Measurements from ENCODE around the gene ARHGEF28.

The ARHGEF28 gene

DNA sequence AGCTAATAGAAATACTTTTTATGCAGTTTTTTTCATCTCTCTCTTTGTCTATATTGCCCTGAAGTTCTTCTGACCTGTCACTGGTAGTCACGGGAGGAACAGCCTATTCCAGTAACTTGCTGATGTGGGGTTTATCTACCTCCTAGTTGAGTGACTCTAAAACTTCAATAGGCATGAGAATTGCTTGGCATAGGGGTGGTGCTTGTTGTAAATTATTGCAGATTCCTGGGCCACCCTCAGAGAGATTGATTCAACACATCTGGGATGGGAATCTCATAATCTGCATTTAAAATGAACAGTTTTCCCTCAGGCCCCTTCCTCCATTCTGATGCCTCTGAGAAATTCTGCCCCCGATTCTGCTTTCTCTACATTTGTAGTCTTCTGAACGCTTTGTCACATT is 184.4 kb downstream of the ARHGEF28 start:
- in situ Hi-C loops (cut with HindIII; ENCODE audit: low sequenced_read_pairs): no loop called here

DNA sequence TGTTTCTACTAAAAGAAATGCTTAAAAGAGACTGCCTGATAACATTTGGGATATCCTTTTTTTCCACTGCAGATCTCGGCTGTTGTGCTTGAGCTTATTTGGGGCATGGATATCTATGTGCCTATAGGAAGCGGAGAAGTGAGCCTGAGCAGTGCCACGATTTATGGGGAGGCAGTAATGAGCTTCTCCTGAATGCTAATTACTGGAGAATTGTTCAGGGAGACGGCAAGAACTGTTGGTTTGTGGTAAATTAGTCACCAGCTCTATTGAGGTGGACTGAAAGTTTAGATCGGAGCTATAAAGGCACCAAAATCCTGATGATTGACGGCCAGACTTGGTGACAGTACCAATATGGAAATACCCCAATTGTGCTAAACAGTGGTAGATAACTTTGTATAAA is 186.5 kb downstream of the ARHGEF28 start:
- in situ Hi-C loops (cut with HindIII; ENCODE audit: low sequenced_read_pairs): no loop called here

DNA sequence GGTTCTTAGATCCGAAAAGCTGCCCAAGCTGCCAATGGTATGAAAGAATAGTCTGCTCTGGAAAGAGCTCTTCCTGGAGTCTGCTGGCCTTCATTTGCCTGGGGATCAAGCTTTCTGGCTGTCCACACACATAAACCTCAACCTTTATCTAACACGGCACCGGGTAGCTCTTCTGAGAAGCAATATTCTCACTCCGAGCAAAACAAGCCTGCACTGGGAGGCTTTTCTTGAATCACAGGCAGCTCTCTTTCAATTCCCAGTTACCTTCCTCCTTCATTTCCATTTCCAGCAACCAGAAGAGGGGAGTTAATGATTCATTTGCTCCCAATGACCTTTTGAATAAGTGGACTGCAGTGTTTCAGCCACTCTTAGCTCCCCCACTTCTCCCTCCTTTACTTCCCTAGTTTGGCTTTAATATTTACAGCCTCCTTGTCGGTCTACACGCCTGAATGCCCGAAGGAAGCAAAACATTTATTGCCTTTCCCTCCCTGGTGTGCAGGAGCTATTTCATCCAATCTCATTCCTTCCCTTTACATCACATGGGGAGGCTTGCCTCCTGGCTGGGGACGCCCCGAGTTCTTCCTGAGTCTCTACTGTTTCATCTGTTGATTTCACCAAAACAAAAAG is 187.1 kb downstream of the ARHGEF28 start:
- in situ Hi-C loops (cut with HindIII; ENCODE audit: low sequenced_read_pairs): no loop called here

DNA sequence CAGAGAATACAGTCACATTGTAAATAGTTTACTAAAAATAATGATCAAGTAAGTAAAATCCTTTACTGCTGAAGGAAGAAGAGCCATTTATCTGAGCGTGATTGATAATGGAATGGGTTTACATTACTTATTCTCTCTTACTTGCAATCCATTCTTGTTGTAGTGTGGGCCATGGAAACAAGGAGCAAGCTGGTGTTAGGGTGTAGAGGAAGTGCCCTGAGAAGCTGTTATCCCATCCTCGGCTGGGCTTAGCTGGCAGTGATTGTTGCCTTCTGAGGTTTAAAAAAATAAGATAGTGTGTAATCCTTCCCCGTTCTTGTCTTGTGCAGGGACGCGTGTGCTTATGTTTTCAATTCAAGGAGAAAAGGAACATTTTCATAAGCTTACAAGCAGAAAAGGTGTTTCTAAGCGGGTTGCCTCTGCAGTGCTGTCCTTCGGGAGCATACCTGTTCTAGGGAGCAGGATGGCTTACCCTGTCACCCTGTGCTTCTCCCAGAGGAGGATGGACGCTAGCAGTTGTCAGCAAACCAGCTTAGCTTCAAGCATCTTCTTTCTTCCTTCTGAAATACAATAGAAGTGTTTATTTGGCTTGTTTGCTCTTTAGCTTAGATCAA is 188.3 kb downstream of the ARHGEF28 start:
- in situ Hi-C loops (cut with HindIII; ENCODE audit: low sequenced_read_pairs): no loop called here

DNA sequence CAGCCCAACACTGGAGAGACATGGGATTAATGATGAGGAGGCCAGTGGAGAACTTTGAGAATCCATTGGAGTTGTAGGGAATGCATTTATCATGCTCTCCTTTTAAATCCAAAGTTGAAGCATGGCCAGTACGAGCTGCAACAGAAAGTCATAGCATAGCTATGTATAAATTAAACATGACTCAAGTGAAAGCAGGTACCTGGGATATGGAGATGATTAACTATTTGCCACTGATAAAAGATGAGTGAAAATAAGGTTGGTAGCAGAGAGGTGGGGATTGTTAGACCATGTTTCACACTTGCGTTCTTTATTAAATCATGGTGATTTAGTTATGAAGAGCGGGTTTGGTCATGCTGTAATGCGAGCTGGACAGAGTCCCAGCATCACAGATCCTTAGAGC is 189.6 kb downstream of the ARHGEF28 start:
- in situ Hi-C loops (cut with HindIII; ENCODE audit: low sequenced_read_pairs): no loop called here

DNA sequence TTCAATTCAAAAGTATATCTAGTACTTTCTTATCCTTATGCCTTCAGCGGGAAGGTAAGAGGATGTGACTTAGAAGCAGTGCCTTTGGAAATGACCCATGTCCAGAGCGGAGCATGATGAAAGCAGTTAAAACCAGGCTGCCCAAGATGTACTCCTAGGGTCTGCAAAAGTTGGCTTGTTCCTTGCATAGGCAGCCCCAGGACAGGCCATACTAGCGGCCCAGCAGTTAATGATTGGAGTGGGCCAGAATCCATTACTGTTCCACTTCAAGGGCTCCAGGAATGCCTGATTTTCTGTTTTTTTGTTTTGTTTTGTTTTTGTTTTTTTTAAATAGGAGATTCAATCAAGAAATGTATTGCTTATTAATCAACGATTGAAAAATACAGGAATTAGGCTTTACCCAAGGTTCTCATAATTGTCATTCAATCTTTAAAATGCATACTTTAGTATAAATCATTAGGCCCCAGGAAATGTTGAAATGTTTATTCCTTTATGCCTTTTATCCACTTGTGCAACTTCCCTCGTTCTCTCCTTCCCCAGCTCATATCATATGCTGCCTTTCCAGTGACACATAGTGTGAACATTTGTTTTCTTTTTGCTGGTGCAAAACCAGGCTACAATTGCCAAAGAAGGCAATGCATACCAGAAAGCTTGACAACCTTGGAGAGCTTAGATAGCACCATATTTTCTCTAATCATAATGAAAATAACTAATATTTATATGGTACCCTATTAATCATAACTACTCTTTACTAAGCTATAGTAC is 190.8 kb downstream of the ARHGEF28 start:
- in situ Hi-C loops (cut with HindIII; ENCODE audit: low sequenced_read_pairs): no loop called here

DNA sequence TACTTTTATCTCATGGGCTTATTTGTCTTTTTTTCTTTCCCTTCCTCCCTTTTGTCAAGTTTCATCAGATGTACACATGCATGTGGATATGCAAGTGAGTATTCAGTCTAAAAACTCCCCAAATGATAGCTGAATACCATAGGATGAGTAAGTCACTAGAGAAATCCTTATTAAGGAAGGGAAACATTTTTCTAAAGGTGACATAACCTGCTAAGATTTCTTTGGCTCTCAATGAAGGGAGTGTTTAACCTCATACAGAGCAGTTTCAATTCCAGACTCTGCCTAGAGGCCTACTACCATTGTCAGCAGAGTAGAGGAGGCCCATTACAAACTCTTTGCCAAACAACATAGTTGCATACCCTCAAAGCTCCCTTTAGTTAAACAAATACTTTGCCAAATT is 192.4 kb downstream of the ARHGEF28 start:
- in situ Hi-C loops (cut with HindIII; ENCODE audit: low sequenced_read_pairs): no loop called here

DNA sequence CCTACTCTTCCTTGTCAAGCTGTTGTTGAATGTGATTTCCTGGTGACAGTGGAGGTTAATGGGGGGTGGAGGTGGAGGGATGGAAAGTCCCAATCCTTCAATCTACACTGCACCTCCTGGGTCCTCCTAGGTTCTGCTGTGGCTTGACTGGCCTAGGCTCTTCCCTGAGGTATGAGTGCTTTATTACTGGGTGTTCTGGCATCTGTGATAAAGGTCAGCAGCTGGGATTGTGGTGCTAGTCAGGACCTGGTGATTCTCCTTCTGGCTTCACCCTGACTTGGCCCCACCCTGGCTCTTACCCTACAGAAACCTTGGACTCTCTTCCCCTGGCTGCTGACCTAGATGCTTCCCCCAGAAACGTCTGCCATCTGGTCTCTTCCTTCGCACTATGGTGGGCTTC is 194.3 kb downstream of the ARHGEF28 start:
- in situ Hi-C loops (cut with HindIII; ENCODE audit: low sequenced_read_pairs): no loop called here

DNA sequence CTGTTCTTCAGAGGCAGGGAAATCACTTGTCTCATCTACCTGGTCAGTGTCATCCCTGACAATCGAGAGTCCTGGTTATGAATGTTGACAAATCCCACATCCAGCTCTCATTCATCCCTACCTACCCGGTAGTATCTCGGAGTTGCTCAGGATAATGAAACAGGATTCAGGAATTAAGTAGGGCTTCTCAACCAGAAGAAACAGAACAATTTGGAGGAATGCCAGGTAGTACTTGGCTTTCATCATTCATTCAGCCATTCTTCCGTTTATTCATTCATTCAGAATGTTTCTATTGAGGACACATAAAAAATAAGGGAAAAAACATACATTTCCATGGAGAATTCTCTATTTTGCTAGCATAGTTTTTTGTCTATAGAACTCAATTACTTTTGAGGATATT is 195.0 kb downstream of the ARHGEF28 start:
- in situ Hi-C loops (cut with HindIII; ENCODE audit: low sequenced_read_pairs): no loop called here

DNA sequence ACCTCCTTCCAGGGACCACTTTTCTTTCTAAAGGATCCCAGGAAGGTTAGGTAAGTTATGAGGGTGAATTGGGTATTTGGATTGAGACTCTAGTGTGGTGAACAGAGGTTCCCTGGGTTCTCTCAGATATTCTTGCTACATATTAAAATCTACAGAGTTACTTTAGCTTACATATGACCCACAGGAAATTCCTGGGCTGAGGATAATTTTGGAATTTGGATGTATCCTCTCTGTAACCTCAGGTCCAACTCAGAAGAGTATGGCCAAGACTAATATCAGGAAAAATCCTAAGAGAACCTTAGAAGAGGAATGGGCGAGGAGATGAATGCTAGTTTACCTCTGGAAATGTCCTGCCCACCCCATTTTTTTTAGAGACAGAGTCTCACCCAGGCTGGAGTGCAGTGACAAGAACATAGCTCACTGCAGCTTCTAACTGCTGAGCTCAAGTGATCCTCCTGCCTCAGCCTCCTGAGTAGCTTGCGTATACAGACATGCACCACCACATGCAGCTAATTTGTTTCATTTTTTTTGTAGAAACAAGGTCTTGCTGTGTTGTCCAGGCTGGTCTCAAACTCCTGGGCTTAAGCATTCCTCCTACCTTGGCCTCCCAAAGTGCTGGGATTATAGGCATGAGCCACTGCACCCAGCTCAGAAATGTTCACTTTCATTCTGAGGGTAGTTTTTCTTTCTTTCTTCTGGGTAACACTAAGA is 196.4 kb downstream of the ARHGEF28 start:
- in situ Hi-C loops (cut with HindIII; ENCODE audit: low sequenced_read_pairs): no loop called here

DNA sequence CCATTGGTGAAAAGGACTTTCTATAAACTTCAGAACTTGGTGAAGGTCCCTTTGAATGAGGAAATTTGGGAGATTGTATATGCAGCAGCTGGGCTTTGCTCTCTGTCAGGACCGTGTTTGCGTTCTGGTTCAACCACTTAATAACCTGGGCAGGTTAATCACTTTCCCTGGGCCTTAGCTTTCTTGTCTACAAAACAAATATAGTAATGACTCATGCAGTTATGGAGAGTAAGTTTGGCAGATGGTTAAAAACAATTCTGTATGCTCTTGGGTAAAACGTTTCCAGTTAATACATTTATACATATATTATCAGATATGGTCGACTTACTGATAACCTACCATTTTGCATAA is 197.0 kb downstream of the ARHGEF28 start:
- in situ Hi-C loops (cut with HindIII; ENCODE audit: low sequenced_read_pairs): no loop called here

DNA sequence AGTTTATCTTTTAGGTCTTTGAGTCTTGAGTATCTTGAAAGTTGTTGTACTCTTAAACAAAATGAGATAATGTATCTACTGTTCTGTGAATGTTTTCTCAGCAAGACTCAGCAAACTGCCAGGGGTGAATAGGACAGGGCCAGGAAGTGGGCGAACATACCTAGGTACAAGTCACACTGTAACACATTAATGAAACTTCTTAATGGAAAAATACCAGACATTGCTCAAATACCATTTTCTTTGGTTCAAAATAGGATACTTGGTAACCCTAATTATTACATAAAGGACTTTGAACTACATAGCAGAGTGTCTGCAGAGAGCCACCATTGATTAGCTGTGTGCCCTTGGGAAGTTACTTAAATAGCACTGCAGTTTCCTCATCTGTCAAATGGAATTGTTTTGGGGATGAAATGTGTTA is 197.5 kb downstream of the ARHGEF28 start:
- in situ Hi-C loops (cut with HindIII; ENCODE audit: low sequenced_read_pairs): no loop called here

DNA sequence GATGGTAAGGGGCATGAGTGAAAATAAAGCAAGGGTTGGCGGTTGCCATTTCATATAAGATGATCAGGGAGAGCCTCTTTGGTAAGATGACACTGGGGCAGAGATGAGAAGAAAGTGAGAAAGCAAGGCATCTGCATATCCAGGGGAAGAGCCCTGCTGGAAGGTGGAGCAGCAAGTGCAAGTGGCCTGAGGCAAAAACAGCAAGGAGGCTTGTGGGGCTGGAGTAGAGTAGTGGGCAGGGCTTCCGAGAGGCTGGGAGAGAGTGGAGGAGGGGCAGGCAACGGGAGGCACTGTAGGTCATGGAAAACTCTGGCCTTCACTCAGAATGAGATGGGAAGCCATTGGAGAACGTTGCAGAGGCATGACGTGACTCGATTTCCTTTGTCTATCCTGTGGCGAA is 199.2 kb downstream of the ARHGEF28 start:
- in situ Hi-C loops (cut with HindIII; ENCODE audit: low sequenced_read_pairs): no loop called here

DNA sequence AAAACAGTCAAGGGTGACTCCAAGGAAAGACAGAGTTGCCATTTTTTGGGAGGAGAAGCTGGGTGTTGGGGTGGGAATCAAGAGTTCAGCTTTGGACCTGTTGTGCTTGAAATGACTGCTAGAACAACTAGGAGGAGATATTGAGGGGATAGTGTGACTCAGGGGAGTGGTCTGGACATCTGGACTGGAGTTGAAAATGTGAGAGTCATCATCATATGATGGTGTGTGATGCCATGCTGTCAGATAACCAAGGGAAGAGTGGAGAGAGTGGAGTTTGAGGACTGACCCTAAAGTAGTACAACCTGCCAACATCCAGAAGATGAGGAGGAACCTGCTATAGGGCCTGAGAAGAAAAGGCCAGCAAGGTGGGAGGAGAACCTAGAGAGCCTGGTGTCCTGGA is 199.7 kb downstream of the ARHGEF28 start:
- in situ Hi-C loops (cut with HindIII; ENCODE audit: low sequenced_read_pairs): no loop called here

DNA sequence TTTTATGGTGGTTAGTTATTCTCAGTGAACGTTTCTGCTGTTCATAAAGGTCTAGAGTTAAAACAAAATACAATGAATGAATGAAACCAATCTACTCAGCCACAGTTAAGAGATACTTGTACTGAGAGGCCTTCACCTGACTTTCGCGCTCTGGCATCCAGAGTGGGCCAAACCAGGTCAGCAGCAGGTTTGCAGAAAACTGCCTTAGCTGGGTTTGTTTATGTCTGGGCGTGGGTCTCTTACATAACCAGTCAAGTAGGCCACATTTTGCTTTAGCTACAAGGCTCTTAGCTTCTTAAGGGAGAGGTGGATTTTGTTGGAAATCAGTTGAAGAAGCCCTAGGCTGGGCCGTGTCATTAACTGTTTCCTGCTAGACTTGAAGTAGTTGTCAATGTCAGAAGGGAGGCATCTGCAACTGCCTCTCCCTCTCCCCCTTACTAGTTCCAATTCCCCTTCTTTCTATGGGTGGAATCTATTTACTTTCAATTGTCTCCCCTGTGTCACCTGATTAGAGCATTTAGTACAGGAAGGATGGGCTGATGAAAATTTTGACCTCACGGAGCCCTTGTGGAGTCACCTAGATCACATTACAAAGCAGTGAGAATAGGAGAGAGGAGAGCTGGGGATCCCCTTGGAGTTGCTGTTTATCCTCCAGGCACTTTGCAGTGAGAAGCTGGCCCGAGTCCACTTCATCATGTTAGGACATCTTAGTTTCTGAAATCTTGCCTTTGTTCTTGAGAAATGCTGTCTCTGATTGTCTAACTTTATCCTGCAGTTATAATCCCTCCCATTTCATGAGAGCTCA is 200.5 kb downstream of the ARHGEF28 start:
- in situ Hi-C loops (cut with HindIII; ENCODE audit: low sequenced_read_pairs): no loop called here

DNA sequence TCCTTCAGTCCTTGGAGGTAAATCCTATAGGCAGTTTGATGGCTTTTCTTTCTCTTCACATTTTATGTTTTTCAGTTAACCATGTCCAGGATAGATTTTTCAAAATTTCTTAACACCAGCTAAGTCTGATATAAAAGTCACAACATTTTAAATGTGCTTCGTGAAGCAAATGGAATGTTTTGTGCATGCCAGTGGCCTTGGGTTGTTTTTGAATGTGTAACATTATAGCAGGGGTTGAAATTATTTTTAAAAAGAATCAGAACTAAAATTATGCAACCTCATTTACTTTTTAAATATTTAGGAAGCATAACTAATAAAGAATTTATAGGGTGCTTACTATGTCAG is 201.1 kb downstream of the ARHGEF28 start:
- in situ Hi-C loops (cut with HindIII; ENCODE audit: low sequenced_read_pairs): no loop called here

DNA sequence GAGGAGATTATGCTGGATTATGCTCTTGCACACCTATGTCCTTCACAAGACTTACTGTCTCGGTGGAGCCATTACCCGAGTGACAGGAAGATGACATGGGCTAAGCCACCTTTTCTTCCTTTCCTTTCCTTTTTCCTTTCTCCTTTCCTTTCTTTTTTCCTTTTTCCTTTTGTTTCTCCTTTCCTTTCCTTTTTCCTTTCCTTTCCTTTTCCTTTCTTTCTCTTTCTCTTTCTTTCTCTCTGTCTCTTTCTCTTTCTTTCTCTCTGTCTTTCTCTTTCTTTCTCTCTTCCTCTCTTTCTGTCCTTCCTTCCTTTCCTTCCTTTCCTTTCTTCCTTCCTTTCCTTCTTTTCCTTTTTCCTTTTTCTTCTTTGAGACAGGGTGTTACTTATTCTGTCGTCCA is 202.5 kb downstream of the ARHGEF28 start:
- in situ Hi-C loops (cut with HindIII; ENCODE audit: low sequenced_read_pairs): no loop called here

DNA sequence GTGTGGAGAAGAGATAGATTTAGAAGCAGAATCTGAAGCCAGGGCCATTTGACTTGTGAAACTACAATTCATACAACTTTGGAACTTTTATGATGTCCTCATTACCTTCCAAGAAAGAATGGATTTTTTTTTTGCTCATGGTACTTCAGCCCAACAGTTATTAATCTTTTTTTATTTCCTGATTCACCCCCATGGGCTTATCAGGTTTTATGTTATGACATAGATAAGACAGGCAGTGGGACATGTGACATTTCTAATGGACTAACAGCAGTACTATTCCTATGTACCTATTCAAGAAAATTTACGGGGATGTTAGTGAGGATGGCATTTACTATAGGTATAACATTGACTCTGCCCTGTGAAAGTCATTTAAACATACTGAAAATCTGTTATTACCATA is 204.7 kb downstream of the ARHGEF28 start:
- in situ Hi-C loops (cut with HindIII; ENCODE audit: low sequenced_read_pairs): no loop called here

DNA sequence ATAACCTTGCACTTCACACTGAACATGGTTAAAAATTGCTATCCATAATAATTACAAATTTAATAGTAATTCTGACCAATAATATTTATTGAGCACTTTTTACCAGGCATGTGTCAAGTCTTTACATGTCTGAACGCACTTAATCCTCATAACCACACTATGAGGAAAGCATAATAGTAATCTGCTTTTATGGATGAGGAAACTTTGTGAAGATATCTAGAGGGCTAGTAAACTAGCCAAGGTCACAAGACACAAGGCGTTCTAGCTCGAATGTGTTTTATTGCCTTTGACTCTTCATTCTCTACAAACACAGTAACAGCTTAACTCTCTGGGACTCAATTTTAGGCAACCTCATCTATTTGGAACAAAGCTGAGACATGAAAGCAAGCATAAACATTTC is 205.1 kb downstream of the ARHGEF28 start:
- in situ Hi-C loops (cut with HindIII; ENCODE audit: low sequenced_read_pairs): no loop called here

DNA sequence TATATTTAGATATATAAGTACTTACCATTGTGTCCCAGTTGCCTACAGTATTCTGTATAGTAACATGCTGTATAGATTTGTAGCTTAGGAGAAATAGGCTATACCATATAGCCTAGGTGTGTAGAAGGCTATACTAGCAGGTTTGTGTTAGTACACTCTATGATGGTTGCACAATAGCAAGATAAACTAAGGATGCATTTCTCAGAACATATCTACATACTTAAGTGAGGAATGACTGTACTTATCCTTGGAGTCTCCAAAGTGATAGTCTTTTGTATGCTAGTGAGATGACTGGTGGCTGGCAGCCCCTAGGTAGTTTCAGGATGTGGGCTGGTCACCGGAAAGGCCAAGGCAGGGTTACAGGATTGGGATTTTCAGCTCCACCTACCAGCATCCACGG is 208.7 kb downstream of the ARHGEF28 start:
- in situ Hi-C loops (cut with HindIII; ENCODE audit: low sequenced_read_pairs): no loop called here

DNA sequence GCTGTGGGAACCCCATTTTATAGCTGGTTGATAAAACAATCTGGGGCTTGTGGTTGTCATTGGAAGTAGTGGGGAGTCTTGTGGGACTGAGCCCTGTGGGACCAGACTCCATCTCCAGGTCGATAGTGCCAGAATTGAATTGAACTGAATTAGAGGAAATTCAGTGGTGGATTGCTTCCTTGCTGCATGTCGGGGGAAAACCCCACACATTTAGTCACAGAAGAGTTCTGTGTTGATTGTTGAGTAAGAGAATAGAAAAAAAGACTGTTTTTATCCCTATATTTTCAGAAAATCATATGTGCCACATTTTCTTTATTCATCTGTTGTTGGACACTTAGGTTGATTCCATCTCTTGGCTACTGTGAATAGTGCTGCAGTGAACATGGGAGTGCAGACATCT is 209.7 kb downstream of the ARHGEF28 start:
- in situ Hi-C loops (cut with HindIII; ENCODE audit: low sequenced_read_pairs): no loop called here

All from endothelial cell of hepatic sinusoid (primary cell).